HL-60 (cell line): ENCODE measurements around the gene LMAN1L.

Experiments
- SPI1 ChIP-seq: IDR thresholded peaks from 2 replicates; pipeline ENCODE4 v1.6.1; 2012; ENCODE audit warnings: low read depth, mild to moderate bottlenecking, borderline replicate concordance
- TF ChIP-seq, protein P1 (sequence below): IDR thresholded peaks from one replicate; pipeline ENCODE4 v1.5.1; 2011; ENCODE audit warnings: low read length, control low read depth, inconsistent platforms; ENCODE audit not compliant: insufficient read depth

DNA sequence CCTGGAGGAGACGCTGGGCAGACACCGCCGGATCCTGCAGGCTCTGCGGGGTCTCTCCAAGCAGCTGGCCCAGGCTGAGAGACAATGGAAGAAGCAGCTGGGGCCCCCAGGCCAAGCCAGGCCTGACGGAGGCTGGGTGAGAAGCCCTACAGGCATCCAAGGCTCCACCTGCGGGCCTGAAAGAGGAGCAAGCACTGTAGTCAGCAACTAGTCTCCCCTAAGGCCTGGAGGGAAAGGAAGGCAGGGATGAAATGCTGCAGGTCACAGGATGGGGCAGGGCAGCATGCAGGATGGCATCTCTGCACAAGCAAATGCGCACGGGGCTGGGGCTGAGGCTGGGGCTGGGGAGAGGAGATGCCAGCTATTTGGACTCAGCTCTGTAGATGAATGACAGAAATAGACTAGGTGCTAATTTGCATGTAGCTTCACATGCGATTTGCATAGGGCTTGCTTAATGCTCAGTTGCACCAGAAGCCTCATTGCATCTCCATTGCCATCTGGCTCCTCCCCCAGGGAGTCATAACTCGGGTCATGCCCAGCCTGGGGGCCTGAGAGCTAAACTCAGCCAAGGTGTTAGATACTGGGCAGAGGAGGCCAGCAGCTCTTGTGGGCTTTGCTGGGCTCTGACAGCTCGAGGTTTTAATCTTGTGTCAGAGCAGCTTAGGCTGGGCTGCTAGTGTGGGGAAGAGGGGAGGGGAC lies 8.6 kb downstream of the LMAN1L start:
- TF ChIP-seq SPI1 = no peak
- TF ChIP-seq, protein P1, sequence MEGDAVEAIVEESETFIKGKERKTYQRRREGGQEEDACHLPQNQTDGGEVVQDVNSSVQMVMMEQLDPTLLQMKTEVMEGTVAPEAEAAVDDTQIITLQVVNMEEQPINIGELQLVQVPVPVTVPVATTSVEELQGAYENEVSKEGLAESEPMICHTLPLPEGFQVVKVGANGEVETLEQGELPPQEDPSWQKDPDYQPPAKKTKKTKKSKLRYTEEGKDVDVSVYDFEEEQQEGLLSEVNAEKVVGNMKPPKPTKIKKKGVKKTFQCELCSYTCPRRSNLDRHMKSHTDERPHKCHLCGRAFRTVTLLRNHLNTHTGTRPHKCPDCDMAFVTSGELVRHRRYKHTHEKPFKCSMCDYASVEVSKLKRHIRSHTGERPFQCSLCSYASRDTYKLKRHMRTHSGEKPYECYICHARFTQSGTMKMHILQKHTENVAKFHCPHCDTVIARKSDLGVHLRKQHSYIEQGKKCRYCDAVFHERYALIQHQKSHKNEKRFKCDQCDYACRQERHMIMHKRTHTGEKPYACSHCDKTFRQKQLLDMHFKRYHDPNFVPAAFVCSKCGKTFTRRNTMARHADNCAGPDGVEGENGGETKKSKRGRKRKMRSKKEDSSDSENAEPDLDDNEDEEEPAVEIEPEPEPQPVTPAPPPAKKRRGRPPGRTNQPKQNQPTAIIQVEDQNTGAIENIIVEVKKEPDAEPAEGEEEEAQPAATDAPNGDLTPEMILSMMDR = no peak
